Measurements from ENCODE around the gene RND3.

RND3 gene

GRCh38 chr2:150487537-150488429 is at the start of gene RND3:
Gene RND3, minus strand, starts transcription at chr2:150487667. Its CDS starts 250 bp downstream, at chr2:150487417.
- no peak for DNase-seq (ENCODE audit: low read depth)

- DNase-seq (ENCODE audit: low read depth) = no peak
Measured at GRCh38 chr2:150535176-150535575, 47.7 kb upstream of the RND3 start.

- no peak for DNase-seq (ENCODE audit: low read depth)
Measured at GRCh38 chr2:150532879-150533278, 45.4 kb upstream of the RND3 start.

- DNase-seq (ENCODE audit: low read depth) = no peak
Measured at GRCh38 chr2:150532020-150532419, 44.6 kb upstream of the RND3 start.

- no peak for DNase-seq (ENCODE audit: low read depth)
Measured at GRCh38 chr2:150531591-150531990, 44.1 kb upstream of the RND3 start.

- DNase-seq (ENCODE audit: low read depth) = no peak
Measured at GRCh38 chr2:150530168-150530567, 42.7 kb upstream of the RND3 start.

- no peak for DNase-seq (ENCODE audit: low read depth)
Measured at GRCh38 chr2:150528861-150529801, 41.7 kb upstream of the RND3 start.

GRCh38 chr2:150526827-150527226 is 39.4 kb upstream of the RND3 start:
- no peak for DNase-seq (ENCODE audit: low read depth)

GRCh38 chr2:150526006-150526405 is 38.5 kb upstream of the RND3 start:
- DNase-seq (ENCODE audit: low read depth) = no peak

GRCh38 chr2:150522269-150522668 is 34.8 kb upstream of the RND3 start:
- no peak for DNase-seq (ENCODE audit: low read depth)

GRCh38 chr2:150520887-150521664 is 33.6 kb upstream of the RND3 start:
- DNase-seq (ENCODE audit: low read depth) = no peak

GRCh38 chr2:150520033-150520432 is 32.6 kb upstream of the RND3 start:
- DNase-seq (ENCODE audit: low read depth) = no peak

- no peak for DNase-seq (ENCODE audit: low read depth)
Measured at GRCh38 chr2:150517951-150518680, 30.6 kb upstream of the RND3 start.

- no peak for DNase-seq (ENCODE audit: low read depth)
Measured at GRCh38 chr2:150513647-150514046, 26.2 kb upstream of the RND3 start.

GRCh38 chr2:150508497-150509137 is 21.1 kb upstream of the RND3 start:
- no peak for DNase-seq (ENCODE audit: low read depth)

- no peak for DNase-seq (ENCODE audit: low read depth)
Measured at GRCh38 chr2:150507071-150507470, 19.6 kb upstream of the RND3 start.

GRCh38 chr2:150505178-150505577 is 17.7 kb upstream of the RND3 start:
- DNase-seq (ENCODE audit: low read depth) = no peak

GRCh38 chr2:150495993-150496627 is 8.6 kb upstream of the RND3 start:
- no peak for DNase-seq (ENCODE audit: low read depth)

GRCh38 chr2:150495001-150495400 is 7.5 kb upstream of the RND3 start:
- no peak for DNase-seq (ENCODE audit: low read depth)

GRCh38 chr2:150494234-150494945 is 6.9 kb upstream of the RND3 start:
- no peak for DNase-seq (ENCODE audit: low read depth)
